ENCODE data around the gene DCAF4. TPM values are rescaled to one million over a fixed set of nuclear protein-coding genes. Genes with fewer than 3 reads are reported as not detected.
"Not testable (repeated sequence)": the region's sequence is repeated elsewhere in the genome, so short reads cannot be mapped to it uniquely, and the experiment has no call there.

DCAF4 gene
- total RNA-seq, 1 donor from 2014 or later, result 14.7 TPM

GRCh38 chr14:72970824-72971434, 44.7 kb downstream of the DCAF4 start:
- DNase-seq (ENCODE audit: low spot score), result no peak

GRCh38 chr14:72974661-72975060, 48.4 kb downstream of the DCAF4 start:
- DNase-seq (ENCODE audit: low spot score), result no peak

- DNase-seq (ENCODE audit: low spot score), result no peak
Measured at GRCh38 chr14:72975770-72976169, 49.5 kb downstream of the DCAF4 start.

- no peak for DNase-seq (ENCODE audit: low spot score)
Measured at GRCh38 chr14:72978856-72979255, 52.6 kb downstream of the DCAF4 start.

- no peak for DNase-seq (ENCODE audit: low spot score)
Measured at GRCh38 chr14:72980863-72981262, 54.6 kb downstream of the DCAF4 start.

- no peak for DNase-seq (ENCODE audit: low spot score)
Measured at GRCh38 chr14:72982146-72982708, 56.0 kb downstream of the DCAF4 start.

GRCh38 chr14:72986214-72986613, 60.0 kb downstream of the DCAF4 start:
- DNase-seq (ENCODE audit: low spot score), result no peak

GRCh38 chr14:72986857-72987256, 60.6 kb downstream of the DCAF4 start:
- DNase-seq (ENCODE audit: low spot score), result no peak

GRCh38 chr14:72990171-72990570, 63.9 kb downstream of the DCAF4 start:
- DNase-seq (ENCODE audit: low spot score), result no peak

- DNase-seq (ENCODE audit: low spot score), result no peak
Measured at GRCh38 chr14:72996916-72997315, 70.7 kb downstream of the DCAF4 start.

- DNase-seq (ENCODE audit: low spot score), result no peak
Measured at GRCh38 chr14:72998252-72998903, 72.1 kb downstream of the DCAF4 start.

- no peak for DNase-seq (ENCODE audit: low spot score)
Measured at GRCh38 chr14:72999316-72999715, 73.1 kb downstream of the DCAF4 start.

- no peak for DNase-seq (ENCODE audit: low spot score)
Measured at GRCh38 chr14:73000073-73000472, 73.8 kb downstream of the DCAF4 start.

- no peak for DNase-seq (ENCODE audit: low spot score)
Measured at GRCh38 chr14:73003681-73004080, 77.4 kb downstream of the DCAF4 start.

GRCh38 chr14:73004641-73005040, 78.4 kb downstream of the DCAF4 start:
- DNase-seq (ENCODE audit: low spot score), result not testable (repeated sequence)

- no peak for DNase-seq (ENCODE audit: low spot score)
Measured at GRCh38 chr14:73007835-73008234, 81.6 kb downstream of the DCAF4 start.

- no peak for DNase-seq (ENCODE audit: low spot score)
Measured at GRCh38 chr14:73008501-73008900, 82.2 kb downstream of the DCAF4 start.

Other genes with a start within 250 kb of the DCAF4 start
- gene DPF3, start 32.4 kb upstream of the DCAF4 start, total RNA-seq, result 4.5 TPM
- gene ZFYVE1, start 100.6 kb downstream of the DCAF4 start, total RNA-seq, result 24.9 TPM
- 49.3 TPM for gene RBM25, start 132.1 kb downstream of the DCAF4 start, total RNA-seq
- gene PSEN1, start 210.0 kb downstream of the DCAF4 start, total RNA-seq, result 91.9 TPM